ENCODE data around the gene TBXAS1.

Gene TBXAS1

DNA sequence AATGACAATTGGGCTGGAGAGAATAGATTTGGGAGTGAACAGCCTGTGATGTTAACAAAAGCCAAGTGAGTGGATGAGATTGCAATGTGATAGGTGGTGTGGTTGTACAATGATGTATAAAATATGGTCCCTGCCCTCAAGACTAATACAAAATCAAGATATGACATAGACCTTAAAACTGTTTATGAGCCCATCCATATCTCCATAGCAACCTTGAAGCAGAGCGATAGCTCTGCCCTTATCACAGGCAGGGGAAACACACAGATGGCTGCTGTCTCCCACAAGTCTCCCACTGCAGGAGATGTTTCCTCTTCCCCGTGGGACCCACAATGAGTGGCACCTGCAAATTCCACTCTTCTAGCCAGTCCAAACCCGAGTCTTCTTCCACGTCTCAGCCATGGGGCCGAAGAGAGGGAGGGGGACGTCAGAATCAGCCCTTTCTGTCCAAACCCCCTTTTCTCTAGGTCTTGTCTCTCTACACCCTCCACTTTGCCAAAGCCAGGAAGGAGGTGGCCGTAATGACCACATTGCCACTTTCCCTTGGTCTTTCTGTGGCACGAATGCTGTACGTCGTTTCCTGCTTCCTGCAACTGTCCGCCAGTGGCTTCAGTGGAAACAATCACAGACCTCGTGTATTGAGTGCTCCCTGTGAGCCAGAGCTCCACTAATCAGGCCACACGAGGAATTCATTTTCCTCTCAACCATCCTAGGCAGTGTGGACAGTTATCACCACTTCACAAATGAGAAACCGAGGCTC, 7.5 kb upstream of the TBXAS1 start:
- TF ChIP-seq, protein P1, sequence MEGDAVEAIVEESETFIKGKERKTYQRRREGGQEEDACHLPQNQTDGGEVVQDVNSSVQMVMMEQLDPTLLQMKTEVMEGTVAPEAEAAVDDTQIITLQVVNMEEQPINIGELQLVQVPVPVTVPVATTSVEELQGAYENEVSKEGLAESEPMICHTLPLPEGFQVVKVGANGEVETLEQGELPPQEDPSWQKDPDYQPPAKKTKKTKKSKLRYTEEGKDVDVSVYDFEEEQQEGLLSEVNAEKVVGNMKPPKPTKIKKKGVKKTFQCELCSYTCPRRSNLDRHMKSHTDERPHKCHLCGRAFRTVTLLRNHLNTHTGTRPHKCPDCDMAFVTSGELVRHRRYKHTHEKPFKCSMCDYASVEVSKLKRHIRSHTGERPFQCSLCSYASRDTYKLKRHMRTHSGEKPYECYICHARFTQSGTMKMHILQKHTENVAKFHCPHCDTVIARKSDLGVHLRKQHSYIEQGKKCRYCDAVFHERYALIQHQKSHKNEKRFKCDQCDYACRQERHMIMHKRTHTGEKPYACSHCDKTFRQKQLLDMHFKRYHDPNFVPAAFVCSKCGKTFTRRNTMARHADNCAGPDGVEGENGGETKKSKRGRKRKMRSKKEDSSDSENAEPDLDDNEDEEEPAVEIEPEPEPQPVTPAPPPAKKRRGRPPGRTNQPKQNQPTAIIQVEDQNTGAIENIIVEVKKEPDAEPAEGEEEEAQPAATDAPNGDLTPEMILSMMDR (conservative IDR thresholded peaks at IDR 0.05; ENCODE audit: low read length), result no peak
- TF ChIP-seq EZH2phosphoT487 (IDR thresholded peaks at IDR 0.05; ENCODE audit: borderline replicate concordance), result no peak
- Histone ChIP-seq H3K9me2 (replicated peaks; ENCODE audit: low read depth, low read length) (no peaks in the 10 kb centered on the region), H3K9me3 (ENCODE audit: insufficient read depth, low read depth, low read length) (no peaks in the 10 kb centered on the region), H3K36me3 (ENCODE audit: insufficient read depth, low read length) (no peaks in the 10 kb centered on the region), H3F3A (ENCODE audit: low read depth) (no peaks in the 10 kb centered on the region), H3K9ac (ENCODE audit: low read depth, low read length, poor library complexity, severe bottlenecking) (no peak overlapping the region), H3K4me3 (ENCODE audit: low read length, poor library complexity, severe bottlenecking) (no peak overlapping the region), H2AFZ (ENCODE audit: low read length) (no peak overlapping the region), H3K4me2 (ENCODE audit: low read depth, low read length, poor library complexity, severe bottlenecking) (no peak overlapping the region), H4K20me1 (ENCODE audit: insufficient read depth, low read length, poor library complexity, severe bottlenecking) (no peaks in the 10 kb centered on the region), H3K4me1 (ENCODE audit: insufficient read depth, low read length, poor library complexity, severe bottlenecking) (peaks cover 5% of the 10 kb centered on the region), H3K27me3 (ENCODE audit: insufficient read depth, low read length, poor library complexity, severe bottlenecking) (no peaks in the 10 kb centered on the region), H3K79me2 (ENCODE audit: insufficient read depth, low read length) (no peaks in the 10 kb centered on the region)

DNA sequence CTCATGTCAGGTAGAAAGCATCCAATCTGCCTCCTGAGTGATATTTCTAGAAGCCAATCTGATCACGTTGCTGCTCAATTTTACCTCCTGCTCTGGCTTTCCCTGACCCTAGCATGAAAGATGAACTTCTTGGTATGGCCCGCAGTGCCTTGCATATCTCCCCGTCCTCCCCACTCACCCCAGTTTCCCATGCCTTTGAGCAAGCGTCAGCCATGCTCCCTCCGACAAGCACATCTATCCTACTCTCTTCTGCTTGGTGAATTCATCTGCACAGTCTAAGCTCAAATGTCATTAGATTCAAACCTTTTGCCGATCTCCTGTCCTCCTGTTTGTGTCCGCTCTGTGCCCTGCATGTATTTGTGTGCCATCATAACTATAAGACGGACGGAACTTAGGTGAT, 6.2 kb upstream of the TBXAS1 start:
- Histone ChIP-seq H3K36me3 (ENCODE audit: insufficient read depth, low read length) (no peaks in the 10 kb centered on the region), H3K4me2 (ENCODE audit: low read depth, low read length, poor library complexity, severe bottlenecking) (no peak overlapping the region), H2AFZ (ENCODE audit: low read length) (no peak overlapping the region), H3F3A (ENCODE audit: low read depth) (no peaks in the 10 kb centered on the region), H3K79me2 (ENCODE audit: insufficient read depth, low read length) (no peaks in the 10 kb centered on the region), H3K27me3 (ENCODE audit: insufficient read depth, low read length, poor library complexity, severe bottlenecking) (no peaks in the 10 kb centered on the region), H3K9me2 (replicated peaks; ENCODE audit: low read depth, low read length) (no peaks in the 10 kb centered on the region), H3K4me3 (ENCODE audit: low read length, poor library complexity, severe bottlenecking) (no peak overlapping the region), H3K9ac (ENCODE audit: low read depth, low read length, poor library complexity, severe bottlenecking) (no peak overlapping the region), H3K9me3 (ENCODE audit: insufficient read depth, low read depth, low read length) (no peaks in the 10 kb centered on the region), H4K20me1 (ENCODE audit: insufficient read depth, low read length, poor library complexity, severe bottlenecking) (no peaks in the 10 kb centered on the region), H3K4me1 (ENCODE audit: insufficient read depth, low read length, poor library complexity, severe bottlenecking) (peaks cover 5% of the 10 kb centered on the region)
- TF ChIP-seq, protein P1 (conservative IDR thresholded peaks at IDR 0.05; ENCODE audit: low read length), result no peak
- no peak for TF ChIP-seq EZH2phosphoT487 (IDR thresholded peaks at IDR 0.05; ENCODE audit: borderline replicate concordance)

DNA sequence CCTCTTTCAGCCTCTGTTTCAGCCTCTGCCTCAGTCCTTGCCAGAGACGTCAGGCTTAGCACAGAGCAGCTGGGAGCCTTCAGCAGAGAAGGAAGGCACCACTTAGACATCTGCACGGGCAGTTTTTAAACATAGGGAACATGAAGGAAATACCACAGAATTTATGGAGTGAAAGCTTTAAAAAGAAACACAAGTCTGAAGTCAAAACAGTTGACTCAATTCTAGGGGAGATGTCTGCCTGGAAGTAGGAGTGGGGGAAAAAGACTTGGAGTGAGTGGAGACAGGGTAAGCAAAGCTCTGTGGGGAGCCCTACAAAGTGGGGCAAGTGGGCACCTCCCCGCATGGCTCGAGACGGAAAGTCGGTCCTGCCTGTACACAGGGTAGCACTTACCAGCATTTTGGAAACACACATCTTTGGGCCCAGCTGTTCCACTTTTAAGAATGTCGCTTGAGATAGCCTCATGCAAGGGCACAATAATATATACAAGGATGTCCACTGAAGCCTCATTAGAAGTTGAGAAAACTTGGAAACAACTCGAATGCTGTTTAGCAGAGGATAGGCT, 5.0 kb upstream of the TBXAS1 start:
- Histone ChIP-seq H3K36me3 (ENCODE audit: insufficient read depth, low read length) (no peaks in the 10 kb centered on the region), H3K4me3 (ENCODE audit: low read length, poor library complexity, severe bottlenecking) (no peak overlapping the region), H2AFZ (ENCODE audit: low read length) (no peak overlapping the region), H3K9ac (ENCODE audit: low read depth, low read length, poor library complexity, severe bottlenecking) (no peak overlapping the region), H3K4me1 (ENCODE audit: insufficient read depth, low read length, poor library complexity, severe bottlenecking) (peaks cover 12% of the 10 kb centered on the region), H3K4me2 (ENCODE audit: low read depth, low read length, poor library complexity, severe bottlenecking) (no peak overlapping the region), H3K9me3 (ENCODE audit: insufficient read depth, low read depth, low read length) (no peaks in the 10 kb centered on the region), H3K27me3 (ENCODE audit: insufficient read depth, low read length, poor library complexity, severe bottlenecking) (no peaks in the 10 kb centered on the region), H4K20me1 (ENCODE audit: insufficient read depth, low read length, poor library complexity, severe bottlenecking) (no peaks in the 10 kb centered on the region), H3K79me2 (ENCODE audit: insufficient read depth, low read length) (no peaks in the 10 kb centered on the region), H3F3A (ENCODE audit: low read depth) (no peaks in the 10 kb centered on the region), H3K9me2 (replicated peaks; ENCODE audit: low read depth, low read length) (no peaks in the 10 kb centered on the region)
- TF ChIP-seq, protein P1 (conservative IDR thresholded peaks at IDR 0.05; ENCODE audit: low read length), result no peak
- no peak for TF ChIP-seq EZH2phosphoT487 (IDR thresholded peaks at IDR 0.05; ENCODE audit: borderline replicate concordance)

Measured in Loucy (cell line).